SU-DHL-6 (cell line): ENCODE data around the gene WNT7A.

ENCODE experiments used
- H2AFZ ChIP-seq: fragments of 200-600 bp; sonication (generic); 2 replicates; pipeline ENCODE4 v1.6.1; 2014; ENCODE audit warnings: low read depth, mild to moderate bottlenecking, moderate library complexity, mixed read lengths, antibody characterized with exemption, low read length; ENCODE audit not compliant: severe bottlenecking
- H3F3A ChIP-seq: fragments of 200-600 bp; shearing (Covaris generic); 2 replicates; pipeline ENCODE4 v1.6.0; 2016; ENCODE audit warnings: antibody characterized with exemption, mild to moderate bottlenecking; ENCODE audit not compliant: insufficient read depth
- H3K27ac ChIP-seq: fragments of 200-600 bp; sonication (generic); 2 replicates; pipeline ENCODE4 v1.5.1; 2016; ENCODE audit warnings: low read depth, mild to moderate bottlenecking, low read length, moderate library complexity, mixed read lengths
- H3K27me3 ChIP-seq: fragments of 200-600 bp; sonication (generic), shearing (Covaris generic); 2 replicates; pipeline ENCODE4 v1.6.0; 2014; ENCODE audit warnings: mild to moderate bottlenecking, low read length
- H3K36me3 ChIP-seq: fragments of 200-600 bp; sonication (generic); 2 replicates; pipeline ENCODE4 v1.6.1; 2014; ENCODE audit warnings: mild to moderate bottlenecking, low read length, mixed read lengths
- H3K4me2 ChIP-seq: fragments of 300-600, 200-600 bp; shearing (Covaris generic), sonication (generic); 2 replicates; pipeline ENCODE4 v1.6.0; 2014; ENCODE audit warnings: low read length, low read depth, mild to moderate bottlenecking; ENCODE audit not compliant: poor library complexity, severe bottlenecking
- H3K4me3 ChIP-seq: fragments of 200-600 bp; sonication (generic); 2 replicates; pipeline ENCODE4 v1.5.1; 2014; ENCODE audit warnings: antibody characterized with exemption, low read length, mild to moderate bottlenecking, mixed read lengths; ENCODE audit not compliant: insufficient read depth, poor library complexity, severe bottlenecking
- H3K79me2 ChIP-seq: fragments of 200-600 bp; sonication (generic); 2 replicates; pipeline ENCODE4 v1.6.1; 2014; ENCODE audit warnings: mild to moderate bottlenecking, low read length, moderate library complexity; ENCODE audit not compliant: insufficient read depth
- H3K9ac ChIP-seq: fragments of 200-600 bp; sonication (generic); 2 replicates; pipeline ENCODE4 v1.7.0; 2014; ENCODE audit warnings: mild to moderate bottlenecking, low read length
- H3K9me2 ChIP-seq: fragments of 200-600 bp; sonication (generic); replicated peaks from 2 replicates; pipeline ENCODE4 v1.6.1; 2014; ENCODE audit warnings: low read length; ENCODE audit not compliant: insufficient read depth
- H3K9me3 ChIP-seq: fragments of 200-600 bp; sonication (generic); 2 replicates; pipeline ENCODE4 v1.6.1; 2014; ENCODE audit warnings: low read length, mixed read lengths; ENCODE audit not compliant: insufficient read depth
- H4K20me1 ChIP-seq: fragments of 200-600 bp; sonication (generic); 2 replicates; pipeline ENCODE4 v1.6.1; 2014; ENCODE audit warnings: low read depth, mild to moderate bottlenecking, antibody characterized with exemption, low read length, moderate library complexity, mixed read lengths
- CTCF ChIP-seq: fragments of 200-600 bp; sonication (generic); IDR thresholded peaks from one replicate; pipeline ENCODE4 v1.5.1; 2017; ENCODE audit warnings: antibody characterized with exemption, mild to moderate bottlenecking, low read length, moderate library complexity; ENCODE audit not compliant: insufficient read depth, poor library complexity, severe bottlenecking
- EZH2phosphoT487 ChIP-seq: fragments of 200-600 bp; sonication (generic), shearing (Covaris generic); conservative IDR thresholded peaks from 2 replicates; pipeline ENCODE4 v1.6.1; 2018; ENCODE audit warnings: mild to moderate bottlenecking, antibody characterized with exemption, low read length, moderate library complexity, mixed read lengths

Gene WNT7A

DNA sequence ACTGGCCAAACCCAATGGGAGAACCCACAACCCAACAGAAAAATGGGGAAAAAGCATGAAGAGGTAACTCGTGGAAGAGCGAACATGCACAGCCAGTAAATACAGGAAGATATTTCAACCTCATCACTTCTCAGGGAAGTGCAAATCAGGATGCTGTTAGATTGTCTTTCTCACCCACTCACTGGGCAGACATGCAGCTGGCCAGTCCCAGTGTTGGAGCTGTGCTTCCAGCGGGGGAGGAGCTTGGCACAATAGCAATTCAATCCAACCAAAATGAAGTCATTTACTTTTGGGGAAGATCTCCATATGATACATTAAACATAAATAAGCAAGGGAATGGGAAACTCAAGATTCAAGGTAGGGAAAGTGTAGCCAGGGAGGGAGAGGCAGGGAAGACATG is 12.1 kb downstream of the WNT7A start:
- Histone ChIP-seq H3K9me3 (no peaks in the 10 kb centered on the region), H3K4me3 (no peak overlapping the region), H3K9me2 (no peaks in the 10 kb centered on the region), H4K20me1 (no peaks in the 10 kb centered on the region), H3F3A (no peaks in the 10 kb centered on the region), H3K27me3 (no peaks in the 10 kb centered on the region), H3K36me3 (no peaks in the 10 kb centered on the region), H3K4me2 (no peak overlapping the region), H3K79me2 (no peaks in the 10 kb centered on the region), H3K9ac (no peak overlapping the region), H3K27ac (no peak overlapping the region), H2AFZ (no peak overlapping the region)
- TF ChIP-seq CTCF, result no peak
- no peak for TF ChIP-seq EZH2phosphoT487

DNA sequence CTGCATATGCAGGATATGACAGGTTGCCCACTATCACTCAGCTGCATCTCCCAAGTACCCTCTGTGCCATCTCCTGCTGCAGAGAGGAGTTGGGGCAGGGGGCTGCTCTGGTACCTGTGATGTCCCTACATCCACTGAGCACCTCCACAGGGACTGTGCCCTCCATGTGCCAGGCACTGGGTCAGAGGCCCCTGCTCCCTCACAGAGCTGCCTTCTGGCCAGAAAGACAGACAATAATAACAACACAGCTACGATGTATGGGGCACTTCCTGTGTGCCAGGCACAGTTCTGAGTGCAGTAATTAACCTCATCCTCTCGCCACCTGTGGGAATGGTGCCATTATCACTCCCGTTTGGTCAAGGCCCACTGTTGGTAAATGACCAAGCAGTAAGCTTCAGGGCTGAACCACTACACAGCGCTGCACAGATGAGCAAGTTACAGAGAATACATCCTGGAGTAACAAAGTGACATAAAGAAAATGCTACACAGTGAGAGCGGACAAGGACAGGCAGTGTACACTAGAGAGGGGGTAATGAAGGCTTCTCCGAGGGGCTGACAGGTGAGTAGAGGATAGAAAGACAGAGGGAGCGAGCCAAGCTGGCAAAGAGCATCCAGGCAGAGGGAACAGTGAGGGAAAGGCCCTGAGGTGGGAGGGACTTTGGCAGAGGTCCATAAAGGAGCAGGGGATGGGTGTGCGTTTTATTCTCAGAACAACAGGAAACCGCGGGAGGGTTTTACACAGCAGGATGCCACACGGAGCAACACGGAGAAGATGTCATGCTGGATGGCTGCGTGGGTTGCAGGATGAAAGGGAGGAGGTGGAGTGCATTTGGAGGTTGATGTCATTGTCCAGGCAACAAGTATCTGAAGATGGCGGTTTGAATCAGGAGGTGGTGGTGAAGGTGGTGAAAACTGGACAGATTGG is 13.6 kb downstream of the WNT7A start:
- H3K9me2 ChIP-seq, result no peaks in the 10 kb centered on the region
- no peak overlapping the region for H3K4me2 ChIP-seq
- no peaks in the 10 kb centered on the region for H3K27me3 ChIP-seq
- H3K27ac ChIP-seq, result no peak overlapping the region
- H3K4me3 ChIP-seq, result no peak overlapping the region
- H3K79me2 ChIP-seq, result no peaks in the 10 kb centered on the region
- no peak overlapping the region for H3K9ac ChIP-seq
- H4K20me1 ChIP-seq, result no peaks in the 10 kb centered on the region
- no peak overlapping the region for H2AFZ ChIP-seq
- no peaks in the 10 kb centered on the region for H3K9me3 ChIP-seq
- H3K36me3 ChIP-seq, result no peaks in the 10 kb centered on the region
- no peaks in the 10 kb centered on the region for H3F3A ChIP-seq
- TF ChIP-seq CTCF (no peak), EZH2phosphoT487 (no peak)

GRCh38 chr3:13865581-13865980 is 14.3 kb downstream of the WNT7A start:
- Histone ChIP-seq H3K9me2 (no peaks in the 10 kb centered on the region), H3K4me3 (no peak overlapping the region), H2AFZ (no peak overlapping the region), H3K9me3 (no peaks in the 10 kb centered on the region), H3K36me3 (no peaks in the 10 kb centered on the region), H3K4me2 (no peak overlapping the region), H3F3A (no peaks in the 10 kb centered on the region), H3K27ac (no peak overlapping the region), H3K79me2 (no peaks in the 10 kb centered on the region), H3K9ac (no peak overlapping the region), H3K27me3 (no peaks in the 10 kb centered on the region), H4K20me1 (no peaks in the 10 kb centered on the region)
- TF ChIP-seq EZH2phosphoT487 (no peak), CTCF (no peak)
